Measurements from ENCODE around the gene KASH5. TPM values are rescaled to one million over a fixed set of nuclear protein-coding genes. Genes with fewer than 3 reads are reported as not detected.
A peak's percentile ranks its signal among the peaks of the same experiment; 100 is the strongest.

The KASH5 gene
- polyA plus RNA-seq, 1 experiment: not detected

DNA sequence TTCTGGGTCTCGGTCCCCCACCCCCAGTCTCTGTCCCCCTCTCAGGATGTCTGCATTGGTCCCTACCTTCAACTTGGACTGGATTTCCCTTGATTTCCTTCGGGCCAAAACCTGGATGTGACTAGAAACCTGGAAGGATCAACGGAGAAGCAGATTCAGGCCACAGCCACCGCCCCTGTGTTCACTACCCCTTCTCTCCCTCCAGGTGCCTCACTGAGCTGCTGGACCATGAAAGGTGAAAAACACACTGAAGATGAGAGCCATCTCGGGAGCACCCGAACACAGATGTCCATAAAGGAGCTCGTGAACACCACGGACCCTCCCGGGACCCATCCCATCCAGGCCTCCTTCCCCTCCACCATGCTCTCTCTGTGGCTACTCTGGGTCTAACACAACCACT is 30.9 kb upstream of the KASH5 start:
- peaks cover 14% of the 10 kb centered on the region for H3K36me3 ChIP-seq (ENCODE audit: control insufficient read depth, insufficient read depth, low read length)
- no peaks in the 10 kb centered on the region for H3K27me3 ChIP-seq (ENCODE audit: control insufficient read depth, insufficient read depth, low read length)
- CTCF ChIA-PET: interaction anchor here (0.8 kb wide), 1 partner anchor 87 kb away, joined by 3 read pairs; no protein-coding TSS in a partner anchor
- no peak for DNase-seq (ENCODE audit: low read depth)
- POLR2A ChIA-PET: no interaction called here
- no peak overlapping the region for H3K4me3 ChIP-seq (ENCODE audit: low read depth, low read length)
- TF ChIP-seq, protein P1, sequence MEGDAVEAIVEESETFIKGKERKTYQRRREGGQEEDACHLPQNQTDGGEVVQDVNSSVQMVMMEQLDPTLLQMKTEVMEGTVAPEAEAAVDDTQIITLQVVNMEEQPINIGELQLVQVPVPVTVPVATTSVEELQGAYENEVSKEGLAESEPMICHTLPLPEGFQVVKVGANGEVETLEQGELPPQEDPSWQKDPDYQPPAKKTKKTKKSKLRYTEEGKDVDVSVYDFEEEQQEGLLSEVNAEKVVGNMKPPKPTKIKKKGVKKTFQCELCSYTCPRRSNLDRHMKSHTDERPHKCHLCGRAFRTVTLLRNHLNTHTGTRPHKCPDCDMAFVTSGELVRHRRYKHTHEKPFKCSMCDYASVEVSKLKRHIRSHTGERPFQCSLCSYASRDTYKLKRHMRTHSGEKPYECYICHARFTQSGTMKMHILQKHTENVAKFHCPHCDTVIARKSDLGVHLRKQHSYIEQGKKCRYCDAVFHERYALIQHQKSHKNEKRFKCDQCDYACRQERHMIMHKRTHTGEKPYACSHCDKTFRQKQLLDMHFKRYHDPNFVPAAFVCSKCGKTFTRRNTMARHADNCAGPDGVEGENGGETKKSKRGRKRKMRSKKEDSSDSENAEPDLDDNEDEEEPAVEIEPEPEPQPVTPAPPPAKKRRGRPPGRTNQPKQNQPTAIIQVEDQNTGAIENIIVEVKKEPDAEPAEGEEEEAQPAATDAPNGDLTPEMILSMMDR (IDR thresholded peaks at IDR 0.05; ENCODE audit: insufficient read depth, low read depth, low read length): no peak

DNA sequence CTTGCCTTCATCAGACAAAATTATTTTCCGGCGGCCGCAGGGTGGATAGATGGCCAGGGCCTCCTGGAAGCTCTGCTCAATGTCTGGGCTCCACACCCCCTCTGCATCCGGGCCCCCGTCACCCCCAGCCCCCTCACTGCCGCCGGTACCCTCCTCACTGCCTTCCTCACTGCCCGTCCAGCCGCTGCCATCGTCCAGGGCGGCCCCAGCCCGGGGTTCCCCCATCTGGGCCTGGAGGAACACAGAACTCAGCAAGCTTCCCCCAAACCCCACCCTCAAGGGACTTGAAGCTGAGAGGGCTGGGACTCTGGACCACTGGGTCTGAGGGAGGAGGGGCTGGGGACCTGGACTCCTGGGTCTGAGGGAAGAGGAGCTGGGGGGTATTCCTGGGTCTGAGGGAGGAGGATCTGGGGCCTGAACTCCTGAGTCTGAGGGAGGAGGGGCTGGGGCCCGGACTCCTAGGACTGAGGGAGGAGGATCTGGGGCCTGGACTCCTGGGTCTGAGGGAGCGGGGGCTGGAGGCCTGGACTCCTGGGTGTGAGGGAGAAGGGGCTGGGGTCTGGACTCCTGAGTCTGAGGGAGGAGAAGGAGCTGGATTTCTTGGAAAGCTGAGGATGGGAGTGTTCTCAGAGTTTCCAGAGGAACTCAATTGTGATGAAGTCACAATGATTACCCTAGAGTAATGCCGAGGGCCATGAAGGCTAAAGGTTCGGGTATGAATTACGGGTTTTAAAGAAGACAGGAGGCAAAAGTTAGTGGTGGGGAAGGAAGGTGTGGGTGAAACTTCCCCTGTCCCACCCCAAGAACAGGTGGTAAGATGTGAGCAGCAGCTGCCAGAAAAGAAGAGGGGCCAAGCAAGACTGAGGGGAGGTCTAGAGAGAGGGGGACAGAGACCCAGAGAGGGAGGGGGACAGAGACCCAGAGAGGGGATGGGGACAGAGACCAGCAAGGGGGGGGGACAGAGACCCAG is 27.9 kb upstream of the KASH5 start:
- H3K36me3 ChIP-seq (ENCODE audit: control insufficient read depth, insufficient read depth, low read length): peaks cover 5% of the 10 kb centered on the region
- POLR2A ChIA-PET: no interaction called here
- CTCF ChIA-PET: interaction anchor here (0.5 to 1.7 kb wide), 5 partner anchors 32 to 390 kb away, joined by 3 to 5 read pairs (median 4); no protein-coding TSS in a partner anchor
- H3K27me3 ChIP-seq (ENCODE audit: control insufficient read depth, insufficient read depth, low read length): no peaks in the 10 kb centered on the region
- TF ChIP-seq, protein P1 (IDR thresholded peaks at IDR 0.05; ENCODE audit: insufficient read depth, low read depth, low read length): no peak
- DNase-seq (ENCODE audit: low read depth): no peak
- peak overlapping the region; percentile 91; the same call in 1 of the 2 replicates for H3K4me3 ChIP-seq (ENCODE audit: low read depth, low read length)

DNA sequence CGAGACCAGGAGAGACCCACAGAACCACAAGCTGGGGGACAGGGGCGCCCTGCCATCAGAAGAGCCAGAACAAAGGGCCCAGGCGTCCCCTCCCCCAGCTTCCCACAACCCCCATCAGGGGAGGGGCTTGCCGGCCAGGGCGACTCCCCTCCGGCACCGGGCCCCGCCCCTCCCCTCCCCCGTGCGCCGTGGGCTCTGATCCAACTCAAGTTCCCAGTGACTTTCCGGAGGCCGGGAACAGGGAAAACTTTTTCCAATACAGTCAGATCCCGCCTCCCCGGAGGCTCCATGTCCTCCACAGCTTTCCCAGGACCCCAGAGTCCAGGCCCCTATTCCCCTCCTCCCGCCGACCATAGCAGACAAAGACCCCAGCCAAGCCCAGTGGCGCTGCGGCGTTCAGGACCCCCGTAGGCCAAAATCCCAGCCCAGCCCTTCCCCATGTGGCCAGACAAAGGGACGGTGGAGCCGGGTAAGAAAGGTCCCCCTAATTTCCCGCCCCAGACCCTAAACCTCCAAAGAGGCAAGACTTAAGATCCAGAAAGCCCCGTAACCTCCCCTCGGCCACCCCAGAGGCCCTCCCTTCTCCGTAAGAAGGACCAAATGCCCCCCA is 26.5 kb upstream of the KASH5 start:
- Histone ChIP-seq H3K4me3 (ENCODE audit: low read depth, low read length) (peak overlapping the region; percentile 91), H3K36me3 (ENCODE audit: control insufficient read depth, insufficient read depth, low read length) (peaks cover 4% of the 10 kb centered on the region), H3K27me3 (ENCODE audit: control insufficient read depth, insufficient read depth, low read length) (no peaks in the 10 kb centered on the region)
- peak; percentile 32 for DNase-seq (ENCODE audit: low read depth)
- TF ChIP-seq, protein P1 (IDR thresholded peaks at IDR 0.05; ENCODE audit: insufficient read depth, low read depth, low read length): no peak
- ChIA-PET POLR2A (interaction anchor here (0.7 kb wide), 1 partner anchor 18 kb away, joined by 5 read pairs; no protein-coding TSS in a partner anchor), CTCF (interaction anchor here (0.6 to 1.2 kb wide), 2 partner anchors 30 to 83 kb away, joined by 3 to 5 read pairs; no protein-coding TSS in a partner anchor)

DNA sequence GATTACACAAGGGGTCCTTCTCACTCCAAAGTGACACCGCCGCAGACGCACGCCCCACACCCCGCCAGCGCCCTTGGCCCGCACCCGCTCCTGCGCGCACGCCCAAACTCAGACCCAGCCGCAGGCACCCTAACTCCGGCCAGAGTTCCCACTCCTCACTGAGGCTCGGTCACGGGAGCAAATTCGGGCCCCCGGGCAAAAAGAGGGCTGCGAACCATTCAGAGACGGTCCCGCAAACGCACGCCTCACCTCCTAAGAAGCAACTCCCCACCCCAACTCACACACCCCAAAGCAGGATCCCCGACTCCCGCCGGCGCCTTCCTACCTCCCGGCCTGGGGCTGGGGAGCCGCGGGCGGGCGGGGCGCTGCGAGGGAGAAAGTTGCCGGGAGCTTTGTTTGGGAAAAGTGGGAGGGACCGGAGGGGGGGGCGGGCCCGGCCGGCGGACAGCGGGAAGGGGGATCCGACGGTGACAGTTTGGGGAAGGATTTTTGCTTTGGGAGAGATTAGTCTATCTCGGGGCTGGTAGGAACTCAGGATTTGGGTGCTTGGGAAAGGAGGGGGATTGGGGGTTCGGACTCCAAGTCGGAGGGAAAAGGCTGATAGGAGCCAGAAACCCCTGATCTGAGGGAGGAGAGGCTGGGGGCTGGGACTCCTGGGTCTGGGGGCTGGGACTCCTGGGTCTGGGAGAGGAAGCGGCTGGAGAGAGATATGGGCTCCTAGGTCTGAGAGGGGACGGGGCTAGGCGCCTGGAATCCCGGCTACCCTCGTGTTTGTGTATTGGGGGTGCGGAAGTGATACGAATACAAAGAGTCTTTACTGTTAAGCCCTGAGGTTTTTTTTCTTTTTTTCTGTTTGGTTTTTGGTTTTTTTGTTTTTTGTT is 25.8 kb upstream of the KASH5 start, which contains the start of gene TEAD2:
TEAD2 (minus strand) TSS at position 369 of the 881 bp plus-strand sequence. CDS start 2,341 bp downstream, outside the sequence.
- ChIA-PET CTCF (interaction anchor here (0.6 to 1.2 kb wide), 2 partner anchors 29 to 82 kb away, joined by 3 to 5 read pairs; no protein-coding TSS in a partner anchor), POLR2A (interaction anchor here (0.7 kb wide), 2 partner anchors 19 to 104 kb away, joined by 5 to 6 read pairs; no protein-coding TSS in a partner anchor)
- H3K27me3 ChIP-seq (ENCODE audit: control insufficient read depth, insufficient read depth, low read length): no peaks in the 10 kb centered on the region

More for the DNA sequence above, 25.8 kb upstream of the KASH5 start, which contains the start of gene TEAD2:
- Histone ChIP-seq H3K36me3 (ENCODE audit: control insufficient read depth, insufficient read depth, low read length) (peaks cover 4% of the 10 kb centered on the region), H3K4me3 (ENCODE audit: low read depth, low read length) (peak within 1 kb of the TSS; percentile 91)
- TF ChIP-seq, protein P1 (IDR thresholded peaks at IDR 0.05; ENCODE audit: insufficient read depth, low read depth, low read length): no peak
- DNase-seq (ENCODE audit: low read depth): no peak

All from BJ (cell line).